OCI-LY7 (cell line): Measurements from ENCODE around the gene SCGB2B2. TPM values are rescaled to one million over a fixed set of nuclear protein-coding genes. Genes with fewer than 3 reads are reported as not detected.

ENCODE experiments used
- BruUV-seq: library from RNA; stranded (reverse); fragments of 400-500 nt; replicated peaks from 2 replicates; lab custom pipeline; 2021; lab: Mats Ljungman, UMichigan
- CTCF ChIA-PET: fragments of 300-600 bp; sonication (Branson Sonifier 250); formaldehyde crosslinking; loops from one replicate; lab custom pipeline; 2022; ENCODE audit warnings: antibody characterized with exemption; ENCODE audit not compliant: unreplicated experiment; lab: Charles Lee
- POLR2A ChIA-PET: fragments of 300-600 bp; sonication (Branson Sonifier 250); formaldehyde crosslinking; loops from one replicate; lab custom pipeline; 2022; ENCODE audit warnings: antibody characterized with exemption; lab: Charles Lee
- DNase-seq: peaks from one replicate; pipeline ENCODE4 v3.0.0-alpha.2; 2015; ENCODE audit warnings: low spot score
- H2AFZ ChIP-seq: fragments of 200-600 bp; sonication (generic), shearing (Covaris generic); 2 replicates; pipeline ENCODE4 v1.6.1; 2014; ENCODE audit warnings: mild to moderate bottlenecking, antibody characterized with exemption, low read length, moderate library complexity
- H3K27ac ChIP-seq: fragments of 200-600 bp; sonication (generic); 2 replicates; pipeline ENCODE4 v1.5.1; 2014; ENCODE audit warnings: mixed run types, low read depth, mild to moderate bottlenecking, moderate library complexity, low read length, inconsistent platforms; ENCODE audit not compliant: poor library complexity, severe bottlenecking
- H3K36me3 ChIP-seq: fragments of 200-600 bp; sonication (generic); 2 replicates; pipeline ENCODE4 v1.6.1; 2014; ENCODE audit warnings: mild to moderate bottlenecking, antibody characterized with exemption, low read length, moderate library complexity, mixed read lengths; ENCODE audit not compliant: insufficient read depth
- H3K4me1 ChIP-seq: fragments of 200-600 bp; sonication (generic); 2 replicates; pipeline ENCODE4 v1.5.1; 2014; ENCODE audit warnings: mild to moderate bottlenecking, low read length; ENCODE audit not compliant: insufficient read depth, poor library complexity, severe bottlenecking
- H3K4me2 ChIP-seq: fragments of 200-600 bp; sonication (generic); 2 replicates; pipeline ENCODE4 v1.6.1; 2014; ENCODE audit warnings: mild to moderate bottlenecking, low read length
- H3K4me3 ChIP-seq: fragments of 200-600 bp; sonication (generic); 2 replicates; pipeline ENCODE4 v1.5.1; 2014; ENCODE audit warnings: mild to moderate bottlenecking, low read depth, low read length; ENCODE audit not compliant: poor library complexity, severe bottlenecking
- H3K79me2 ChIP-seq: fragments of 200-600 bp; sonication (generic); 2 replicates; pipeline ENCODE4 v1.6.1; 2016; ENCODE audit warnings: low read depth, mild to moderate bottlenecking, low read length, moderate library complexity, mixed read lengths; ENCODE audit not compliant: insufficient read depth
- H3K9me2 ChIP-seq: fragments of 200-600 bp; sonication (generic); 2 replicates; pipeline ENCODE4 v1.6.1; 2016; ENCODE audit warnings: mild to moderate bottlenecking, low read length, mixed read lengths; ENCODE audit not compliant: insufficient read depth
- H3K9me3 ChIP-seq: fragments of 200-600 bp; sonication (generic); 2 replicates; pipeline ENCODE4 v1.6.1; 2014; ENCODE audit warnings: mild to moderate bottlenecking, mixed run types, low read length, mixed read lengths
- H4K20me1 ChIP-seq: fragments of 200-600 bp; sonication (generic); 2 replicates; pipeline ENCODE4 v1.6.1; 2014; ENCODE audit warnings: mild to moderate bottlenecking, antibody characterized with exemption, low read length, moderate library complexity, mixed read lengths; ENCODE audit not compliant: insufficient read depth
- CTCF ChIP-seq: fragments of 200-600 bp; sonication (generic); conservative IDR thresholded peaks from 2 replicates; pipeline ENCODE4 v1.5.1; 2014; ENCODE audit warnings: mild to moderate bottlenecking, antibody characterized with exemption, low read length, moderate library complexity, mixed read lengths
- EZH2phosphoT487 ChIP-seq: fragments of 200-600 bp; sonication (generic); IDR thresholded peaks from 2 replicates; pipeline ENCODE4 v1.6.1; 2018; ENCODE audit warnings: low read depth, borderline replicate concordance, mild to moderate bottlenecking, mixed run types, antibody characterized with exemption, low read length, moderate library complexity, mixed read lengths
- intact Hi-C: fragments of 100-400 bp; cut with micrococcal nuclease; formaldehyde crosslinking; loops from one replicate; pipeline ENCODE4 v1.10.0; 2022; ENCODE audit not compliant: unreplicated experiment
- small RNA-seq: library from RNA; depleted of rRNA; stranded (forward); fragments of <200 nt; gene quantifications from one replicate; pipeline ENCODE3, GENCODE V24; 2014
- total RNA-seq, 2 experiments: library from RNA; depleted of rRNA in 1 of 2; stranded (reverse); fragments of >200 nt in 1 of 2; shearing (Covaris generic) in 1 of 2; gene quantifications; 2 replicates each; pipeline ENCODE4 v1.2.3, GENCODE V29; 2014 to 2022

SCGB2B2 gene
- total RNA-seq, 2 experiments from 2014 or later = 0.54 to 1.7 TPM

DNA sequence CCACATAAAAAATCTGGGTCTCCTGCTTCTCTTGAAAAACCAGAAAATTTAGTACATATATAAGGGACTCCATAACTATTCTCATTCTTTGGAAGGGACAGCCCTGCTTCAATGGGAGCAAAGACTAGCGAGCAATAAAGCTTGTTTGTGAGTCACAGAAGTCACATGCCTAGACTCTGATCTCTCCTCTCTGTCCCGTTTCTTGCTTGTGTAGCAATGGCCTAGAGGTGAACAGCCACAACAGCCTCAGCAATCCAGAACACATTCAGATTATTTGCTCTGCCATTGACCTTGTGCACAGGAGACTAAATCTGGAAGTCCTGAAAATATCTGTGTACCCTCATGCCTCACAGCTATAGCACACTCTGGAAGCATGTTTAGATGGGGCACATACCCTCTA is 43.2 kb downstream of the SCGB2B2 start:
- H3K4me2 ChIP-seq = no peak overlapping the region
- no peaks in the 10 kb centered on the region for H3K4me1 ChIP-seq
- no peaks in the 10 kb centered on the region for H4K20me1 ChIP-seq
- H3K36me3 ChIP-seq = no peaks in the 10 kb centered on the region
- no peaks in the 10 kb centered on the region for H3K79me2 ChIP-seq
- TF ChIP-seq EZH2phosphoT487 (no peak), CTCF (no peak)
- no peak overlapping the region for H2AFZ ChIP-seq
- POLR2A ChIA-PET = no interaction called here
- DNase-seq = no peak
- H3K9me3 ChIP-seq = no peaks in the 10 kb centered on the region
- BruUV-seq = no TSS peak
- no peak overlapping the region for H3K4me3 ChIP-seq
- no peaks in the 10 kb centered on the region for H3K9me2 ChIP-seq
- no peak overlapping the region for H3K27ac ChIP-seq
- intact Hi-C loops = no loop called here
- CTCF ChIA-PET = no interaction called here

Small RNA genes within 50 kb of the gene (small RNA-seq; reads per million reads assigned to genes)
- not detected for gene RF00611

Other genes starting within 250 kb of the SCGB2B2 start
- gene UBA2, start 248.8 kb downstream of the SCGB2B2 start, total RNA-seq (2014; rRNA removed; shearing (Covaris generic)) = 308 and 460 TPM in 2 replicates
- gene UBA2, start 248.8 kb downstream of the SCGB2B2 start, total RNA-seq (2022) = 209 and 233 TPM in 2 replicates
- 0.67 and 1.4 TPM in 2 replicates for gene WTIP, start 195.4 kb downstream of the SCGB2B2 start, total RNA-seq (2014; rRNA removed; shearing (Covaris generic))
- gene WTIP, start 195.4 kb downstream of the SCGB2B2 start, total RNA-seq (2022) = 1.5 TPM in 2 replicates
- gene ZNF302, start 519 bp upstream of the SCGB2B2 start, total RNA-seq (2014; rRNA removed; shearing (Covaris generic)) = 23.9 and 24.6 TPM in 2 replicates
- gene ZNF302, start 519 bp upstream of the SCGB2B2 start, total RNA-seq (2022) = 26.9 and 30.3 TPM in 2 replicates
- gene ZNF181, start 57.1 kb upstream of the SCGB2B2 start, total RNA-seq (2014; rRNA removed; shearing (Covaris generic)) = 13.0 and 18.8 TPM in 2 replicates
- 8.3 and 10.4 TPM in 2 replicates for gene ZNF181, start 57.1 kb upstream of the SCGB2B2 start, total RNA-seq (2022)
- 0.44 and 3.0 TPM in 2 replicates for gene ZNF599, start 96.1 kb upstream of the SCGB2B2 start, total RNA-seq (2014; rRNA removed; shearing (Covaris generic))
- 2.8 and 3.3 TPM in 2 replicates for gene ZNF599, start 96.1 kb upstream of the SCGB2B2 start, total RNA-seq (2022)
- not detected in 2 replicates for gene ZNF30, start 249.7 kb upstream of the SCGB2B2 start, total RNA-seq (2014; rRNA removed; shearing (Covaris generic))
- not detected in 2 replicates for gene ZNF30, start 249.7 kb upstream of the SCGB2B2 start, total RNA-seq (2022)